HG02642 (cell line): ENCODE results near the gene BNIP5.

Experiments
- ATAC-seq: cut with Tn5 transposase; IDR thresholded peaks from one replicate; pipeline ENCODE4 v1.9.1; 2021; ENCODE audit warnings: mild to moderate bottlenecking; ENCODE audit not compliant: unreplicated experiment, poor library complexity

Gene BNIP5

DNA sequence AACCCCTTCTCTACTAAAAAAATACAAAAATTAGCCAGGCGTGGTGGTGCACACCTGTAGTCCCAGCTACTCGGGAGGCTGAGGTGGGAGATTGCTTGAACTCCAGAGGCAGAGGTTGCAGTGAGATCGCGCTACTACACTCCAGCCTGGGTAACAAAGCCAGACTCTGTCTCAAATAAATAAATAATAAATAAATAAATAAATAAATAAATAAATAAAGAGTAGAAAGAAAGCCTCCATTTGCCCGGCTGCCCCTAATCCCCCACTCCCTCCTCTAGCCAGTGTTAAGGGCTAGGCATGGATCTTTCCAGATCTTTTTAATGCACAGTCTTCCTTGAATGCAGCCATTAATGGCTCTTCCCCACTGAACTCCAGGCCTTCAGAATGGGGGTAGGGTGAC is 63.6 kb downstream of the BNIP5 start:
- ATAC-seq = no peak

DNA sequence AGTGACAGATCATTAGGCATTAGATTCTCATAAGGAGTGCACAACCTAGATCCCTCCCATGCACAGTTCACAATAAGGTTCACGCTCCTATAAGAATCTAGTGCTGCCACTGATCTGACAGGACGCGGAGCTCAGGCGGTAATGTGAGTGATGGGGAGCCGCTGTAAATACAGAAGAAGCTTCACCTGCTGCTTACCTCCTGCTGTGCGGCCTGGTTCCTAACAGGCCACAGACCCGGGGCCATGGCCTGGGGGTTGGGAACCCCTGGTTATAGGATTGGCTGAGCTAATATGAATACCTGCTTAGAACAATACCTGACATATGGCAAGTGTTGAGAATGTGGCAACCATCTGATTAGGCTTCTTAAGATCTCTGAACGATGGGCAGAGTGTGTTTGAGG is 64.5 kb downstream of the BNIP5 start:
- ATAC-seq = no peak

DNA sequence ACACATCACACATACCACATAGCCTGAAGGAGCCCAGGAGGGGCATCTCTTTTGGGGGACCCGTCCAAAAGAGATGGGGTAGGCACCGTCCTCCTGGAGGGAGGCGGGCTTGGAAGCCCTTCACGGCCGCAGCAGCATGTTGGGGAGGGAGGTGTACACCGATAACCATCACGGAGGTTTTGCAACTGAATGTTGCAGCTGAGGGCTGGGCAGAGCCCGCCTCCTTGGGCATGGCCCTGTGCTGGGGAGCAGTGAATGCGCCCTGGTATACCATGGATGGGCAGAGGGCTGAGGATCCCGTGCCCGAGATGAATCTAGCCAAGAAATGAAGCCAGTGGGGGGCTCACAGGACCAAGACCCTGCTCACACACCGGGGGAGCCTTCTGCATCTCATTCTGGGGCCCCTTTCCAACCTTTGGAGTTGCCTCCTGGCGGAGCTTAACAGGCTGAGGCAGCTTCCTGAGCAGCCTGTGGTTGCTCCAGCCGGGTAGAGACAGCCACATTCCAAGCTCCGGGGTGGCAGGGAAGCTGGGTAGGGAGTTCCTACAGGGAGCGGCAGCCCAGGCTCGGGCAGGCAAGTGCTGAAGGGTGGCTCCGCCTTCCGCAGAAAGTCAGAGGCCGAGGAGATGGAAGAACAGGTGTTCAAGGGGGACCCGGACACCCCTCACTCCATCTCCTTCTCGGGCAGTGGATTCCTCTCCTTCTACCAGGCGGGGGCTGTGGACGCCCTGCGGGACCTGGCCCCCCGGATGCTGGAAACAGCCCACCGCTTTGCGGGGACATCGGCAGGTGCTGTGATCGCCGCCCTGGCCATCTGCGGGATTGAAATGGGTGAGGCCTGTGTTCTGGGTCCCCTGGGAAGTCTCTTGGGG is 66.6 kb downstream of the BNIP5 start, which contains the start of gene PNPLA1:
Gene PNPLA1 (plus strand): TSS at position 227 of the 872 bp plus-strand sequence. CDS start 400 bp downstream, at position 627.
- ATAC-seq = no peak

DNA sequence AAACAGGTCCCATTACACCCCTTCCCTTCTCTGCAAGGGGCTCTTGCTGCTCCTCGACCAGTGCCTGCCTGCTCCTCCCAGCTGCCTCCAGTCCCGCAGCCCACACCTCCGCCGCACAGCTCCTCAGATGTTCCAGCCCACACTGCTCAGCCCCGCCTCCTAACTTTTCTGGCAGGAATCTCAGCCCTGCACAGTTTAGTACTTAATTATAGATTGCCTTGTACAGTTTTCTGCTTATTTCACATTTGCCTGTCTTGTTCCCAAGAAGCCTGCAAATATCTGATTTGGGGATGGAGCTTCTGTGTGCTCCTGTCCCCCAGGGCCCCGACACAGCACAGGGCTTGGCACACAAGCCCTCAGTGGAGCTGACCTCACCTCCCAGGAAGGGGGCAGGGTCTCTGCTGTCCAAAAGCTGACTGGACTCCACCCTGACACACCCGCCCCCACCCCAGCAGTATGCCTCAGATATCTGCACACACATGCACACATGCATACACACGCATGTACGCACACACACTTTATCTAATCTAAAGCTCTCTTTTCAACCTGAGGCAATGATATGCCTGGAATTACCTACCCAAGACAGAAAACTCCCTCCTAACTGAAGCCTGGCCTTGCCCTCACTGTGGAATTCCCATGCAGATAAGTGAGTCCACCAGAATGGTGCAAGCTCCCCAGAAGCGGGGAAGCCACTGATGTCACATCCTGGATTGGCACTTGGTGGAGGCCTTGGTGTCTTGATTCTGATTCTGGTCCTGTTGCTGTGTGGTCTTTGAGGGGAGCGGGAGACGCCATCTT is 68.0 kb downstream of the BNIP5 start:
- no peak for ATAC-seq

DNA sequence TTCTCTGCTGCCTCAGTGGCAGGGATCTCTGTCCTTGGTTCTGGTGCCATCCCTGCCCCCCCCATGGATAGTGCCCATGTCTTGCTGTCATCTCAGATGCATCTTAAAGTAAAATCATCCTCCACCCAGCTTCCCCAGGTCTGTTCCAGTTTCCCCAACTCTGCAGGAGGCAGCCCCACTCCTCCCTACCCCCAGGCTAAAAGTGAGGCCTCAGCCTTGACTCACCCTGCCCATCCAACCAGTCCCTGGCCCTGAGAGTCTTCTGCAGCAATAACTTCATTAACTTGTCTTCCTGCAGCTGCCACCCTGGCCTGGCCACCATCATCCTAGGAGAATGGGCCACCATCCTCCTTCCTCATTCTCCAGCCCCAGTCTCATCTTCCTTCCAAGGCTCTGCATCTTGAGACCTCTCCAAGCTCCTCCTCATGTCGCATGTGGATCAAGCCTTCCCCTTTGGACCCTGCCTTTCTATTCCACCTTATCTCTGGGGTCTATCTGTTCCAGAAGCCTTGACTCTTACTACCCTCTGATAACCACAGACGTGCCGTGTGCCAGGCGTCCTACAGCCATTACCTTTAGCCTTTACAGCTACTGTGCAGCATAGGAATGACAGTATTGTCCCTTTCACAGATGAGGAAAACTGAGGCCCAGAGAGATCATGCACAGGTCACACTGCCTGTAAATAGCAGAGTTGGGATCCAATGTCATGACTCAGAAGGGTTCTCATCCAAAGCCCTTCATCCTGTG is 68.8 kb downstream of the BNIP5 start:
- ATAC-seq = no peak

DNA sequence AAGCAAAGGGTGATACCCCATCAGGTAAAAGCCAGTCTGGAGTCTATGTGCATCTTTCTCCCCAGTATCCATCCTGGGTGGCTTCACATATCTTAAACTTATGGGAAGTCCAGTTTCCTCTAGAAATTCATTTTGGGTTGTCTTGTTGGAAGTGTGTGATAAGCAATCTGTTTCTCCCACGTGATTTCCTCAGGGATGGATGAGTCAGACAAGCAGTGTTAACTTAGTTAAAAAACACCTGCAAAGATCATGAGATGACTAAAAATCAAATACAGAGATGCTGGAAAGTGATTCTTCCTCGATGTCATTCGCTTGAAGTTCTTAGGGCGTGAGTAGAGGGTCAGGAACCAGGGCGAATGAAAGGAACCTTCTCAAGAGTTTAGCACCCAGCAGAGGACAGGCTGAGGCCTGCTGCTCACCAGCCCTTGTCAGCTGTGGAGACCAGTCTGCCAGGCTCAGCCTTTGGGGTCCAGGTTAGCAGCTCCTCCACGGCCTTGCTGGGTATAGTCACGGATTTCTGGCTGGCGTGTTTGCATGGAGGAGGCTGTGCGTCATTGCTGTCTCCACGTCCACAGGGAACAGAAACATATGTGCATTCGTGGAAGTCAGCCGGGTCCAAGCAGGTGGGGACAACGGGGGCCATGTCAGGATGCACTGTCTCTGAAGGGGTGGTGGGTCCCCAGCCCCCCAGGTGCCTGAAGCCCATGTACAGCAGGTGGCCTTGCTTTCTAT is 69.6 kb downstream of the BNIP5 start:
- ATAC-seq = no peak
